ENCODE results near the gene NFYC. TPM values are rescaled to one million over a fixed set of nuclear protein-coding genes. Genes with fewer than 3 reads are reported as not detected.

NFYC gene
- total RNA-seq, 1 donor from 2014 or later, result 51.1 TPM

DNA sequence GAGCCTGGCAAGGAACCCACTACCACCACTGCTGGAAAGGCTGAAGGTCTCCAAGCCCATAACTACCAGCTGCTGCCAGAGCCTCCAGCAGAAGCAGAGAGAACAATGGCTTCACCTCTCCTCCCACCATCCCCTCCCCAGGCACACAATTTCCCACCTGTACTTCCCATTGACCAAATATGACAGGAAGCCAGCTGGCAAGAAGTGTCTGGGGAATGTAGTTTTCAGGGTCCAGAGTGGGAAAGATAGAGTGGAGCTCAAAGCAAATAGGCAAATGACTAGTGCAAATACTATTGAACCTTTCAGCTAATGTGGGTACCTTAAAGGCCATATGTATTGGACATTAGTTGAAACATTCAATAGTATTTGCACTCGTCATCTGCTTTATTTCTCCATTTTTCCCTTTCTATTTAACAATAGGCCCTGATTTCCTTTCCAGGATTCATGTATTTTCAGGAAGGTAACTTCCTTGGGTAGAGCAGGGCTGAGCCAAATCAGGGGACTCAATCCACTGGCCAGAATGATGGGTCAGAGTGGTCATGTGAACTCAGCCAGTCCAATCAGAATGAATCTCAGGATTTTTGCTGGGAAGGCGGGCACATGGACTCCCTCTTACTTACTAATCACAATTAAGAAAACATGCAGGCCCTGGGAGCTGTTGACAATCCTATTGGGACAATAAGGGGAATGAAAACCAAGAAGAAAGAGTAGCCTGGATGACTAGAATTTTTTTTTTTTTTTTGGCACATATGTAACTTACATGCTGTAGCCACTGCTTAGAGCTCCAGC, 12.1 kb upstream of the NFYC start:
- Mint-ChIP-seq H3K36me3 (ENCODE audit: low read depth, unreplicated experiment) (peaks cover 1% of the 10 kb centered on the region), H3K27me3 (ENCODE audit: low read depth, unreplicated experiment) (peaks cover 15% of the 10 kb centered on the region), H3K4me3 (ENCODE audit: unreplicated experiment) (no peak overlapping the region), H3K4me1 (ENCODE audit: low read depth, unreplicated experiment) (no peaks in the 10 kb centered on the region), H3K9me3 (ENCODE audit: unreplicated experiment) (no peaks in the 10 kb centered on the region), H3K27ac (ENCODE audit: unreplicated experiment) (no peak overlapping the region)
- H3K36me3 ChIP-seq (ENCODE audit: insufficient read depth, low read length), result no peaks in the 10 kb centered on the region
- no peaks in the 10 kb centered on the region for H3K79me2 ChIP-seq (ENCODE audit: insufficient read depth, low read length)
- no peak for FAIRE-seq
- TF ChIP-seq EZH2 (IDR thresholded peaks at IDR 0.05; ENCODE audit: insufficient read depth, low read length), result no peak
- no peak for TF ChIP-seq CTCF (IDR thresholded peaks at IDR 0.05; ENCODE audit: insufficient read depth, low read depth, low read length)
- no peaks in the 10 kb centered on the region for H3K9me3 ChIP-seq (ENCODE audit: insufficient read depth, low read depth, low read length)
- no peak overlapping the region for H3K4me3 ChIP-seq (ENCODE audit: insufficient read depth, low read depth, low read length)
- DNase-seq (ENCODE audit: low read depth), result no peak
- H3K27me3 ChIP-seq (ENCODE audit: insufficient read depth, low read length), result no peaks in the 10 kb centered on the region
- H3K4me2 ChIP-seq (ENCODE audit: low read length), result no peak overlapping the region
- no peak overlapping the region for H2AFZ ChIP-seq (ENCODE audit: low read depth, low read length)
- H4K20me1 ChIP-seq (ENCODE audit: insufficient read depth, low read length), result no peaks in the 10 kb centered on the region
- no peak overlapping the region for H3K9ac ChIP-seq (ENCODE audit: low read length)
- no peak overlapping the region for H3K27ac ChIP-seq (ENCODE audit: low read depth, low read length)
- H3K4me1 ChIP-seq (ENCODE audit: insufficient read depth, low read length), result no peaks in the 10 kb centered on the region

DNA sequence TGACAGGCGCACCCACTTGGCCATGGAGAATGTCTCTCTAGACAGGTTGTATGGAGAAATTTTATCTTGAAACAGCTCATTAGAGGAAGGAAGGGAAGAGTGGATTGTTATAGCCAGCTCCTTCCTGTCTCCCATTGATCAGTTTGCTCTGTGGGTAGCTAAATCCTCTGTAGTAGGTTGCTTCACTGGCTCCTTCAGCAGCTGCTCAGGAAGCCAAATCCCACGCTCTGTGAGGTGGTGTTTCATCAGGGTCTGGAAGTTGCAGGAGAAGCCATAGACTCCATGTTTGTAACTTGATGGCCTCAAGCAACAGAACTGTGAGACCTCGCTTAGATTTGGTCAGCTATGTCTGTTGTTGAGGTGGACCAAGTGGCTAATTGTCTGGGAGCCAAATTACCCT, 6.8 kb upstream of the NFYC start:
- H3K9ac ChIP-seq (ENCODE audit: low read length), result no peak overlapping the region
- H3K9me3 Mint-ChIP-seq (ENCODE audit: unreplicated experiment), result no peaks in the 10 kb centered on the region
- H3K4me1 Mint-ChIP-seq (ENCODE audit: low read depth, unreplicated experiment), result no peaks in the 10 kb centered on the region
- FAIRE-seq, result no peak
- no peak for TF ChIP-seq EZH2 (IDR thresholded peaks at IDR 0.05; ENCODE audit: insufficient read depth, low read length)
- peaks cover 5% of the 10 kb centered on the region for H3K36me3 Mint-ChIP-seq (ENCODE audit: low read depth, unreplicated experiment)
- H3K79me2 ChIP-seq (ENCODE audit: insufficient read depth, low read length), result peaks cover 4% of the 10 kb centered on the region
- no peaks in the 10 kb centered on the region for H3K9me3 ChIP-seq (ENCODE audit: insufficient read depth, low read depth, low read length)
- no peak overlapping the region for H3K4me2 ChIP-seq (ENCODE audit: low read length)
- no peaks in the 10 kb centered on the region for H4K20me1 ChIP-seq (ENCODE audit: insufficient read depth, low read length)
- peaks cover 4% of the 10 kb centered on the region for H3K27me3 Mint-ChIP-seq (ENCODE audit: low read depth, unreplicated experiment)
- DNase-seq (ENCODE audit: low read depth), result no peak
- no peak overlapping the region for H3K4me3 ChIP-seq (ENCODE audit: insufficient read depth, low read depth, low read length)
- H3K27ac ChIP-seq (ENCODE audit: low read depth, low read length), result no peak overlapping the region
- no peak overlapping the region for H2AFZ ChIP-seq (ENCODE audit: low read depth, low read length)
- no peaks in the 10 kb centered on the region for H3K36me3 ChIP-seq (ENCODE audit: insufficient read depth, low read length)
- H3K4me1 ChIP-seq (ENCODE audit: insufficient read depth, low read length), result no peaks in the 10 kb centered on the region
- no peak overlapping the region for H3K27ac Mint-ChIP-seq (ENCODE audit: unreplicated experiment)
- H3K4me3 Mint-ChIP-seq (ENCODE audit: unreplicated experiment), result no peak overlapping the region
- no peaks in the 10 kb centered on the region for H3K27me3 ChIP-seq (ENCODE audit: insufficient read depth, low read length)

- Histone ChIP-seq H3K27ac (ENCODE audit: low read depth, low read length) (no peak overlapping the region), H3K27me3 (ENCODE audit: insufficient read depth, low read length) (no peaks in the 10 kb centered on the region), H3K4me3 (ENCODE audit: insufficient read depth, low read depth, low read length) (no peak overlapping the region), H4K20me1 (ENCODE audit: insufficient read depth, low read length) (peaks cover 7% of the 10 kb centered on the region), H2AFZ (ENCODE audit: low read depth, low read length) (no peak overlapping the region), H3K9ac (ENCODE audit: low read length) (no peak overlapping the region), H3K4me1 (ENCODE audit: insufficient read depth, low read length) (peaks cover 6% of the 10 kb centered on the region), H3K4me2 (ENCODE audit: low read length) (no peak overlapping the region), H3K79me2 (ENCODE audit: insufficient read depth, low read length) (peaks cover 27% of the 10 kb centered on the region), H3K9me3 (ENCODE audit: insufficient read depth, low read depth, low read length) (no peaks in the 10 kb centered on the region), H3K36me3 (ENCODE audit: insufficient read depth, low read length) (no peaks in the 10 kb centered on the region)
- H3K9me3 Mint-ChIP-seq (ENCODE audit: unreplicated experiment), result no peaks in the 10 kb centered on the region
- peaks cover 5% of the 10 kb centered on the region for H3K36me3 Mint-ChIP-seq (ENCODE audit: low read depth, unreplicated experiment)
- FAIRE-seq (no peak), DNase-seq (ENCODE audit: low read depth) (no peak)
- H3K4me1 Mint-ChIP-seq (ENCODE audit: low read depth, unreplicated experiment), result peaks cover 3% of the 10 kb centered on the region
- H3K4me3 Mint-ChIP-seq (ENCODE audit: unreplicated experiment), result no peak overlapping the region
- H3K27ac Mint-ChIP-seq (ENCODE audit: unreplicated experiment), result no peak overlapping the region
- TF ChIP-seq EZH2 (IDR thresholded peaks at IDR 0.05; ENCODE audit: insufficient read depth, low read length) (no peak), CTCF (IDR thresholded peaks at IDR 0.05; ENCODE audit: insufficient read depth, low read depth, low read length) (no peak)
- H3K27me3 Mint-ChIP-seq (ENCODE audit: low read depth, unreplicated experiment), result no peaks in the 10 kb centered on the region
Observed at GRCh38 chr1:40687059-40687458, 4.4 kb upstream of the NFYC start.

Measured in astrocyte (in vitro differentiated cells and primary cell).